Forelimb muscle (tissue), 1 donor: ENCODE measurements around the gene DSCAML1. TPM values are rescaled to one million over a fixed set of nuclear protein-coding genes. Genes with fewer than 3 reads are reported as not detected.

Source experiments
- DNase-seq: peaks from one replicate; pipeline ENCODE4 v3.0.0-alpha.2; 2013; ENCODE audit warnings: low read depth
- polyA plus RNA-seq: library from polyadenylated mRNA; unstranded; fragments of 120-200 nt; gene quantifications from one replicate; pipeline ENCODE4 v1.2.1, GENCODE V29; 2013; ENCODE audit not compliant: insufficient read length

Gene DSCAML1
- polyA plus RNA-seq, 1 donor = 0.63 TPM

DNA sequence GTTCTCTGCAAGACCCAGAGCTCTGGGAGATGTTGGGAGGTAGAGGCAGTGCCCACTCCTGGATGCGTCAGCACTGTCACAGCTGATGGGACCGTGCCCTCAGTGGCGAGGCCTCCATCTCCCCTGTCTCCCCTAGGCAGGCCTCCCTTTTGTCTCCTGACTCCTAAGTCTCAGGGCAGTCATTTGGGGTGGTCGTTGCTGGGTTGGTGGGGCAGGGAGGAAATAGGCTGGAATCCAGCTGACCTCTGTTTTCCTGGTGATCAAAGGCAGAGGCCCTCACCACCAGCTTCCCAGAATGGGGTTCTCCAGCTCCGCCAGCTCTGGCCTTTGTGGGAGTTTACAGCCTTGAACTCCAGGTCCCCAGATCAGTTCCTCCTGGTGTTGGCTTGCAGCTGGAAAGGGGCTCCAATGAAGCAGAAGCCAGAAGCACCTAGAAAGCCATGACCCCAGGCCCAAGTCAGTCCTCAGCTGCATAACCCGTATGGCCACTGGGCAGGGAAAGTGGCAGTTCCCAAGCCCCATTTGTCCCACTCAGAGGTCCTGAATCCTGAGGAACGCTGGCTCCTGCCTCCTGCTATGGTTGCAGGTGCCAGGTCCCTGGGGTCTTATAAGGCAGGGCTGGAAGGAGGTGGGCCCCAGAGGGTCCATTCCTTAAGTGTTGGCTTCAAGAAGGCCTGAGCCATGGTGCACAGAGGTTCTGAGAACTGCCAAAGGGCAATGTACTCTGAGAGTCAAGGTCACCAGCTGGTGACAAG, 34.8 kb upstream of the DSCAML1 start:
- DNase-seq = no peak

DNA sequence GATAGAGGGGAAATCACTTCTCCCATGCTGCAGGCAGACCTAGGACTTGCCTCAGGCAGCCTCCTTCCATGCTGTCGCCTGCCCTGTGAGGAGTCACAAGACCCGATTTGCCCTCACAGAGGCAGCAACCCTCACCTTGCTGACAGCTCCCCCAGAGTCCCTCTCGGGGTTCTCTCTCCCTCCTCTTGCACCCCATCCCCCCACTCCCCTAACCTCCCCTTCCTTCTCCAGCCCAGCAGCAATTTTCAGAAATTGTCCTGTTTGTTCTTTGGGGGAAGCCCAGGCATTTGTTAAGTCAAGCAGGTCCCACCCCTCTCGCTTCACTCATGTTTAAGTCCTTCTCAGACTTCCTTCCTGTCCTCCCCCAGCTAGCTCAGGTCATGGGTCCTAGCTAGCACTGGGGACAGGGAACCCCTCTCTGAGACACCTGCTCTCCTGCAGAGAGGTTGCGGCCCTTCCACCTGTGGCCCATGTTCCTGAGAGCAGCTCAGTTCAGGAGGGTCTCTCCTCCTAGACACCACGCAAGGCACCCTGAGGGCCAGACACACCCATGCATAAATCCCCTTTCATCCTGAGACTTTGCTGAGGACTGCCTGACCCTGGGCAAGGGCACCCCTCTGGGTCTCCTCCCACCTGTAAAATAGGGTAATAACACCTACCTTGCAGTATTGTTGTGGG, 33.8 kb upstream of the DSCAML1 start:
- DNase-seq = no peak

DNA sequence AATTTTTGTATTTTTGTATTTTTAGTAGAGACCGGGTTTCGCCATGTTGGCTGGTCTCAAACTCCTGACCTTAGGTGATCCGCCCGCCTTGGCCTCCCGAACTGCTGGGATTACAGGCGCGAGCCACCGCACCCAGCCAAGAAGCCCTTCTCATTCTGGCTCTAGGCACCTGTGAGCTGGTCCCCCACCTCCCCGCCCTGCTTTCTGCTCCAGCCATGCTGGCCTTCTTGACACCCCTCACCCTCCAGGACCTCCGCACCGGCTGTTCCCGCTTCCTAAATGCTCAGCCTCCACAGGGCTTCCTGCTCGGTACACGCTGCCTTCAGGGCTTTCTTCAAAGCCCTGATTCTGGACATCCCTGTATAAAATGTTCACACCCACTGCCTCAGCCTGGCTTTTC, 33.1 kb upstream of the DSCAML1 start:
- DNase-seq = no peak

GRCh38 chr11:117829369-117829725, 32.3 kb upstream of the DSCAML1 start:
- DNase-seq = no peak

DNA sequence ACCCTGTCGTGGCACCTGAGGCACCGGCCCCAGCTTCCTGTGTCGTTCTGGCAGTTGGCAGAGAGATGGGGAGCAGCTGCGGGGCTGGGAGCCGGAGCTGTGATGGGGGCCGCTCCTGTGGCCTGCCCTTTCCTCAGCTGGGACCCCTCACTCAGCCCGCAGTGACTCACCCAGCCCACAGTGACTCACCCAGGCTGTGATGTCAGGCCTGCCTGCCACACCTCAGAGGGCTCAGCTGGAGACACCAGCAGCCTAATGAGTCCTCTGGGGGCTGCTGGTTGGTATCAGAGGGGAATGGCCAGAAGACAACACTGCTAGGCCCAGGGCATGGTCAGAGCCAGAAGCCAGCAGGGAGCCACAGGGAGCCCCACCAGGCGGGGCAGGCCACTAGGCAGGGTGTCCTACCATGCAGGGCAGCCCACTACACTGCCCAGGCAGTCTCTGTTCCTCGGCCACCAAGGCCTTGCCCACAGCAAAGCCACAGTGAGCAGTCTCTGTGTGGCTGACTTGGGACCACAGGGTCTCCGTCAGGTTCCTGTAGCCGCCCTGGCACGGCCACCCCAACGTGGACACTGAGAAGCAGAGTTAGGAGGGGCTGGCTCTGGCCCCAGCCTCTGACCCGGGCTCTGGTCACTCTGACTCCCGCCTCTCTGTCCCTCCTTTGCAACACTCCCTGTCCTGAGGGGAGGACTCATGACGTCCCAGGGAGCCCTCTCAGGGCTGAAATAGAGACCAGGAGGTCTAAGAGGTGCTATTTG, 31.8 kb upstream of the DSCAML1 start:
- no peak for DNase-seq

- no peak for DNase-seq
These were observed 30.8 kb upstream of the DSCAML1 start for GRCh38 chr11:117827521-117828511.

DNA sequence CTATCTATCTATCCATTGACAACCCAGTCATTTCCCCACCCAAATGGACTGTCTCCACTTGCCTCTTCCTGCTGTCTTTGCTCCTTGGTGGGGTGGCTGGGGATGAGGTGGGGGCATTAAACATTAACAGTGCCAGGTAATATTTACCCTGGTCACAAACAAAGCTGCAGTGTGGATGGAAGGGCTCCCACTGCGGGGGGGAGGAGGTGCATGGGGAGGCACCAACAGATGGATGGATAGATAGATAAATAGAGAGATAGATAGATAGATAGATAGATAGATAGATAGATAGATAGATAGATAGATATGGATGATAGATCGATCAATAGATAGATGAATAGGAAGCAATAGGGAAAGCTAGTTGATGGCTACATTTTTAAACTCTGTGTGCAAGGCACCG, 29.8 kb upstream of the DSCAML1 start:
- DNase-seq = no peak

DNA sequence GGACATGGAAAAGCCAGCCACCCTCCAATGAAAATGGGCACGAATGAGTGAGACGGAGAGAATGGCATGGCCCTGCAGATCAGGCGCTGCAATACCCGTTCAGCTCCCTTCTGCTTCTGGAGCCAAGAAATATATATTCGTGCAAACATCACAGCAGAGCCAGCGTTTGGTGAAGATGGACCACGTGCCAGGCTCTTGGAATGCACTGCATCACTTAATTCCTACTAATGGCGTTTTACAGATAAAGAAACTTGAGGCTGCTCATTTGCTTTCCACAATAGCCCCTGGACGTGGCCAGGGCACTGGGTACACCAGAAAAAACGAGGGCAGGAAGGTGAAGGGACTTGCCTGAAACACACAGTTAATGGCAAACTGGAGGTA, 29.2 kb upstream of the DSCAML1 start:
- DNase-seq = no peak

DNA sequence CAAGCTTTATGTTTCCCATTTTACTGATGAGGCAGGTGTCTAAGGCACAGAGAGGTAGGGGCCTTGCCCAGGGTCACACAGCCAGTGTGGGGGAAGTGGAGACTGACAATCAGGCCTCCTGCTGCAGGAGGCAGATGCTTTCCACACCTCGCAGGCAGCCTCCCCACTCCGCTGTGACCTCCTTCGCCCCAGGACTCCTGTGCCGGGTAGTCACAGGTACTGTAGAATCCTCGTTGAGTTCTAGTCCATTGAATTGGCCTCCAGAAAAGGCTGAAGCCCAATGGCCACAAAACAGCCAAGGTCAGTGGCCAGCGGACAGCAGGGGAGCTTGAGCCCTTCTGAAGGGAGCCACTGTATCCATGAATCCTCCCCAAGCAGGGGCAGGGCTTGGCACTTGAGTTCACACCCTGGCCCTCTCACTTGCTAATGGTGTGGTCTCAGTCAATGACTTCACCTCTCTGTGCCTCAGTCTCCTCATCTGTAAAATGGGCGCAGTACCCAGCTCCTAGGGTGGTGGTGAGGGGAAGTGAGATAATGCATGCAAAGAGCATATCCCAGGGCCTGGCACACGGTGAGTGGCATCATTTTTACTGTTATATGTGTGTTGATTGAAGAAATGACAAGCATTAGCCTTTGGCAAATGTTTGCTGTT, 28.6 kb upstream of the DSCAML1 start:
- DNase-seq = no peak

- DNase-seq = no peak
These were observed 27.8 kb upstream of the DSCAML1 start, which contains the start of gene FXYD2 for GRCh38 chr11:117824571-117825537. Gene FXYD2 (minus strand): TSS chr11:117824744. CDS start chr11:117824678, 66 bp downstream.

- DNase-seq = no peak
These were observed 27.0 kb upstream of the DSCAML1 start for GRCh38 chr11:117823946-117824420.

DNA sequence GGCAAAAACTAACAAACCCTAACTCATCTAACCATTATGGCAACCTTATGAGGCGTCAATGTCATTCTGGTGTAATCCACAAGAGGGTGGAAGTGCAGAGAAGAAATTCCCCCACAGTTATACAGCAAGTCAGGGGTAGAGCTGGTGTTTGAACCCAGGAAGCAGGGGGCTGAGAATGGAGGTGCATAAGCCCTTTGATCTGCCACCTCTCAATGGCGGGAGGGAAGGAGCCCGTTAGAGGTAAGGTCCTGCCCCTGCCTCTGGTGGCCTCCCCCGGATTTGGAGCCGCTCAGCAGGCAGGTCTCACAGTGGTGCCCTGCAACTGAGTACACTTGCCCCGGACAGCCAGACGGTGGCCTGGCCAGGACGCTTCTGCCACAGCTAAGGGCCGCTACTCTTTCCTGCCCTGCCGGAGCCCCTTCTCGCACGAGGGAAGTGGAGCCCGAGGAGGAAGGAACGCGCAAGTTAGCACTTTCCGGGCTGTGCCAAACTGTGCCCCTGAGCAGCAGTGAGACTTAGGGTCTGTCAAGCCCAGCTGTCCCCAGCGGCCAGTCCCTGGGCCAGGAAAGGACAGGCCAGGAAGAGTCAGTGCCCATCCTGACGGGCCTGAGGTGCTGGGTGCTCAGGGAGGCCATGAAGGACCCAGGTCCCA, 26.4 kb upstream of the DSCAML1 start:
- no peak for DNase-seq

- no peak for DNase-seq
These were observed 25.3 kb upstream of the DSCAML1 start for GRCh38 chr11:117822074-117823033.

GRCh38 chr11:117821431-117821830, 24.4 kb upstream of the DSCAML1 start:
- DNase-seq = no peak

DNA sequence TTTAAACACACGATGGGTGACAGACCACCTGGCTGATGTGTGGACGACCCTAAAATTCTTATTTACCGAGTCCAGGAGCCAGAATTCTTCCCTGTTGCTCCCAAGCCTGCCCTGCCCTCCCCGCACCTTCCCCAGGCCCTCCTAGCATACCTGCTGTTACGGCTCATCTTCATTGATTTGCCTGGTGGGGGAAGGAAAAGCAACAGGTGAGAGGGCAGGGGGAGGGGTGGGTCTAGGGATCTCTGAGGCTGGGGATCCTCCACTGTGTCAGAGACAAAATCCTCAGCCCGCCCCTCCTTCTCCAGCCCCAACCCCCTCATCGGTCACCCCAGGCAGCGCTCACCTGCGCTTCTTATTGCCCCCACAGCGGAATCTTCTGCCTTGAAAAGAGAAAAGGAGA, 23.5 kb upstream of the DSCAML1 start:
- DNase-seq = no peak

DNA sequence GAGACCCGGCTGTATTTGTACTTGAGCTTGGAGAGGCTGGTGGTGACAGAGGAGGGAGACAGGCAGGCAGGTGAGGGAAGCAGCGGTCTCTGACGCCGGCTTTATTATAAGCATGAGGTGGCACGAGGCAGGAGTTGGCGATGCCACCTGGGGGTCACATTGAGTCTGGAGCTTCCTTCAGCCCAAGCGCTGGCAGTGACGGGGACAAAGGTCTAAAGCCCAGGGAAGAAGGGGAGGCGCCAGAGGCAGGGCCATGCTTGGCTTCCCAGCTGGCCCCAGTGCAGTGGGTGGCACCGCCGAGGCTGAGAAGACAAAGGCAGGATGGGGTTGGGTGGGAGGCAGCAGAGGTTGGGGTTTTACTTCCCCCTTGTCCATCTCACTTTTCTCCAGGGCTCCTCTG, 23.1 kb upstream of the DSCAML1 start:
- DNase-seq = no peak

- DNase-seq = peak; percentile 66
These were observed 22.4 kb upstream of the DSCAML1 start for GRCh38 chr11:117819096-117820040.
